Stimulated activated naive B cell treated with anti-CD40 and anti-IgM and Interleukin-4, amounts not matched to agents 10 μg/mL and 1 μg/mL and 100 μg/mL, for 72 hours (primary cell): ENCODE data around the gene RMC1.

Source experiments
- ATAC-seq, 2 donors: fragments of 150-1000 bp; cut with Tn5 transposase; replicated peaks; 2 replicates each; pipeline ENCODE4 v1.10.0; 2021; ENCODE audit warnings: moderate library complexity in 1 of 2
- DNase-seq: peaks from one replicate; pipeline ENCODE4 v3.0.0; 2021
- H3K27ac Mint-ChIP-seq: one replicate; pipeline ENCODE4 v1.8.0; 2022; ENCODE audit warnings: mild to moderate bottlenecking, mixed read lengths
- H3K27me3 Mint-ChIP-seq, 2 donors: one replicate each; pipeline ENCODE4 v1.8.0; 2022; ENCODE audit warnings: mixed read lengths in 2 of 2
- H3K36me3 Mint-ChIP-seq, 2 donors: one replicate each; pipeline ENCODE4 v1.8.0; 2022; ENCODE audit warnings: mixed read lengths in 2 of 2, mild to moderate bottlenecking in 1 of 2
- H3K4me1 Mint-ChIP-seq, 2 donors: one replicate each; pipeline ENCODE4 v1.8.0; 2022; ENCODE audit warnings: mixed read lengths in 2 of 2, mild to moderate bottlenecking in 1 of 2
- H3K4me3 Mint-ChIP-seq, 2 donors: one replicate each; pipeline ENCODE4 v1.8.0; 2022; ENCODE audit warnings: mild to moderate bottlenecking in 2 of 2, mixed read lengths in 2 of 2, moderate library complexity in 1 of 2
- H3K9me3 Mint-ChIP-seq, 2 donors: one replicate each; pipeline ENCODE4 v1.8.0; 2022; ENCODE audit warnings: mixed read lengths in 2 of 2, mild to moderate bottlenecking in 1 of 2

The RMC1 gene

GRCh38 chr18:23503038-23503962 is at the start of gene RMC1:
Gene RMC1, plus strand, starts transcription at chr18:23503511. Its CDS starts 108 bp downstream, at chr18:23503619.
- Mint-ChIP-seq H3K4me3 (peak within 1 kb of the TSS; percentile 90 to 98), H3K4me1 (peaks cover 37 to 72% of the 10 kb centered on the region in 2 donors), H3K27ac (peak within 1 kb of the TSS; percentile 98), H3K36me3 (peaks cover 19 to 27% of the 10 kb centered on the region in 2 donors), H3K27me3 (no peaks in the 10 kb centered on the region), H3K9me3 (no peaks in the 10 kb centered on the region)
- DNase-seq, result peak; percentile 96
- peak; percentile 88 to 90 for ATAC-seq

GRCh38 chr18:23453680-23454058 is 49.6 kb upstream of the RMC1 start:
- Mint-ChIP-seq H3K27ac (peak overlapping the region; percentile 99), H3K4me3 (peak overlapping the region; percentile 99 to 100), H3K27me3 (no peaks in the 10 kb centered on the region), H3K36me3 (peaks cover 11 to 14% of the 10 kb centered on the region in 2 donors), H3K4me1 (peaks cover 28 to 57% of the 10 kb centered on the region in 2 donors), H3K9me3 (peaks cover 0 to 1% of the 10 kb centered on the region in 2 donors)
- peak; percentile 26 to 31 for ATAC-seq
- DNase-seq, result no peak

- H3K4me3 Mint-ChIP-seq, result peak overlapping the region in 1 of 2 donors; percentile 31
- H3K27ac Mint-ChIP-seq, result peak overlapping the region; percentile 11
- ATAC-seq, result no peak
- no peak for DNase-seq
- no peaks in the 10 kb centered on the region for H3K9me3 Mint-ChIP-seq
- peaks cover 22 to 33% of the 10 kb centered on the region in 2 donors for H3K36me3 Mint-ChIP-seq
- peaks cover 38 to 74% of the 10 kb centered on the region in 2 donors for H3K4me1 Mint-ChIP-seq
- no peaks in the 10 kb centered on the region for H3K27me3 Mint-ChIP-seq
These were observed 46.5 kb upstream of the RMC1 start for GRCh38 chr18:23456835-23457234.

- Mint-ChIP-seq H3K9me3 (no peaks in the 10 kb centered on the region), H3K27me3 (no peaks in the 10 kb centered on the region), H3K4me3 (peak overlapping the region in 1 of 2 donors; percentile 14), H3K4me1 (peaks cover 33 to 72% of the 10 kb centered on the region in 2 donors), H3K36me3 (peaks cover 38 to 48% of the 10 kb centered on the region in 2 donors), H3K27ac (peak overlapping the region; percentile 68)
- DNase-seq (no peak), ATAC-seq (no peak)
These were observed 44.3 kb upstream of the RMC1 start for GRCh38 chr18:23458830-23459529.

GRCh38 chr18:23459530-23459921 is 43.8 kb upstream of the RMC1 start:
- Mint-ChIP-seq H3K27me3 (no peaks in the 10 kb centered on the region), H3K36me3 (peaks cover 38 to 49% of the 10 kb centered on the region in 2 donors), H3K27ac (no peak overlapping the region), H3K4me1 (peaks cover 34 to 66% of the 10 kb centered on the region in 2 donors), H3K9me3 (no peaks in the 10 kb centered on the region), H3K4me3 (no peak overlapping the region)
- DNase-seq, result no peak
- no peak for ATAC-seq

GRCh38 chr18:23460285-23461273 is 42.7 kb upstream of the RMC1 start:
- Mint-ChIP-seq H3K27ac (no peak overlapping the region), H3K9me3 (no peaks in the 10 kb centered on the region), H3K36me3 (peaks cover 35 to 53% of the 10 kb centered on the region in 2 donors), H3K4me1 (peaks cover 33 to 56% of the 10 kb centered on the region in 2 donors), H3K27me3 (no peaks in the 10 kb centered on the region), H3K4me3 (no peak overlapping the region)
- DNase-seq (no peak), ATAC-seq (no peak)

GRCh38 chr18:23462876-23463275 is 40.4 kb upstream of the RMC1 start:
- Mint-ChIP-seq H3K27me3 (no peaks in the 10 kb centered on the region), H3K4me1 (peaks cover 28 to 41% of the 10 kb centered on the region in 2 donors), H3K36me3 (peaks cover 33 to 51% of the 10 kb centered on the region in 2 donors), H3K9me3 (no peaks in the 10 kb centered on the region), H3K4me3 (no peak overlapping the region), H3K27ac (no peak overlapping the region)
- ATAC-seq (no peak), DNase-seq (no peak)

GRCh38 chr18:23468753-23469459 is 34.4 kb upstream of the RMC1 start:
- H3K9me3 Mint-ChIP-seq, result no peaks in the 10 kb centered on the region
- peak overlapping the region; percentile 91 for H3K27ac Mint-ChIP-seq
- ATAC-seq (no peak), DNase-seq (no peak)
- H3K4me1 Mint-ChIP-seq, result peaks cover 1 to 5% of the 10 kb centered on the region in 2 donors
- H3K36me3 Mint-ChIP-seq, result peaks cover 19 to 26% of the 10 kb centered on the region in 2 donors
- no peak overlapping the region for H3K4me3 Mint-ChIP-seq
- H3K27me3 Mint-ChIP-seq, result no peaks in the 10 kb centered on the region

- peaks cover 25 to 30% of the 10 kb centered on the region in 2 donors for H3K36me3 Mint-ChIP-seq
- no peak overlapping the region for H3K4me3 Mint-ChIP-seq
- ATAC-seq (no peak), DNase-seq (no peak)
- no peak overlapping the region for H3K27ac Mint-ChIP-seq
- H3K27me3 Mint-ChIP-seq, result no peaks in the 10 kb centered on the region
- peaks cover 3 to 15% of the 10 kb centered on the region in 2 donors for H3K4me1 Mint-ChIP-seq
- H3K9me3 Mint-ChIP-seq, result no peaks in the 10 kb centered on the region
These were observed 32.5 kb upstream of the RMC1 start for GRCh38 chr18:23470620-23471387.

GRCh38 chr18:23471486-23471885 is 31.8 kb upstream of the RMC1 start:
- Mint-ChIP-seq H3K27ac (no peak overlapping the region), H3K9me3 (no peaks in the 10 kb centered on the region), H3K4me3 (no peak overlapping the region), H3K27me3 (no peaks in the 10 kb centered on the region), H3K4me1 (peaks cover 3 to 17% of the 10 kb centered on the region in 2 donors), H3K36me3 (peaks cover 26 to 31% of the 10 kb centered on the region in 2 donors)
- ATAC-seq (no peak), DNase-seq (no peak)

- H3K4me1 Mint-ChIP-seq, result peaks cover 23 to 51% of the 10 kb centered on the region in 2 donors
- H3K27ac Mint-ChIP-seq, result peak overlapping the region; percentile 96
- peak overlapping the region; percentile 64 to 70 for H3K4me3 Mint-ChIP-seq
- DNase-seq (peak; percentile 31), ATAC-seq (peak; percentile 95 to 98)
- no peaks in the 10 kb centered on the region for H3K27me3 Mint-ChIP-seq
- H3K9me3 Mint-ChIP-seq, result no peaks in the 10 kb centered on the region
- peaks cover 29 to 62% of the 10 kb centered on the region in 2 donors for H3K36me3 Mint-ChIP-seq
These were observed 23.3 kb upstream of the RMC1 start for GRCh38 chr18:23479829-23480505.

GRCh38 chr18:23484561-23485182 is 18.6 kb upstream of the RMC1 start:
- Mint-ChIP-seq H3K4me3 (no peak overlapping the region), H3K27me3 (no peaks in the 10 kb centered on the region), H3K27ac (peak overlapping the region; percentile 81), H3K9me3 (no peaks in the 10 kb centered on the region), H3K36me3 (peaks cover 9 to 37% of the 10 kb centered on the region in 2 donors), H3K4me1 (peaks cover 30 to 57% of the 10 kb centered on the region in 2 donors)
- ATAC-seq (no peak), DNase-seq (no peak)
